Fibroblast of lung (primary cell): ENCODE data around the gene ARMH3. TPM values are rescaled to one million over a fixed set of nuclear protein-coding genes. Genes with fewer than 3 reads are reported as not detected.

ENCODE experiments used
- DNase-seq, 2 donors: peaks; one replicate each; pipeline versions ENCODE4 v3.0.0 to v3.0.0-alpha.2; 2010; ENCODE audit warnings: low read depth in 2 of 2
- H2AFZ ChIP-seq: 2 replicates; pipeline ENCODE4 v1.5.1; 2012; ENCODE audit warnings: low read length, control low read depth, inconsistent platforms
- H3K27ac ChIP-seq: 2 replicates; pipeline ENCODE4 v1.5.1; 2011; ENCODE audit warnings: low read length, control low read depth; ENCODE audit not compliant: insufficient read depth
- H3K27me3 ChIP-seq: 2 replicates; pipeline ENCODE4 v1.5.1; 2011; ENCODE audit warnings: mild to moderate bottlenecking, low read length; ENCODE audit not compliant: control insufficient read depth, insufficient read depth
- H3K36me3 ChIP-seq: 2 replicates; pipeline ENCODE4 v1.5.1; 2011; ENCODE audit warnings: low read length; ENCODE audit not compliant: control insufficient read depth, insufficient read depth
- H3K4me1 ChIP-seq: 2 replicates; pipeline ENCODE4 v1.5.1; 2011; ENCODE audit warnings: low read length; ENCODE audit not compliant: control insufficient read depth, insufficient read depth; ENCODE audit errors: extremely low read depth
- H3K4me2 ChIP-seq: 2 replicates; pipeline ENCODE4 v1.5.1; 2011; ENCODE audit warnings: low read length, control low read depth; ENCODE audit not compliant: insufficient read depth; ENCODE audit errors: extremely low read depth
- H3K4me3 ChIP-seq, 4 experiments: fragments of 200-600 bp in 1 of 4; sonication (generic) in 1 of 4; replicated peaks in 1 of 4; 2 replicates each; pipeline ENCODE4 v1.5.1; 2011 to 2016; ENCODE audit warnings: low read length in 4 of 4, low read depth in 3 of 4, mild to moderate bottlenecking in 3 of 4, control low read depth in 2 of 4, inconsistent platforms in 1 of 4, mixed read lengths in 1 of 4; ENCODE audit not compliant: insufficient read depth in 1 of 4; ENCODE audit errors: control extremely low read depth in 1 of 4
- H3K79me2 ChIP-seq: 2 replicates; pipeline ENCODE4 v1.5.1; 2012; ENCODE audit warnings: mild to moderate bottlenecking, low read length, inconsistent platforms; ENCODE audit not compliant: control insufficient read depth, insufficient read depth
- H3K9ac ChIP-seq: 2 replicates; pipeline ENCODE4 v1.5.1; 2011; ENCODE audit warnings: mild to moderate bottlenecking, low read length, control low read depth; ENCODE audit not compliant: insufficient read depth
- H3K9me3 ChIP-seq: 2 replicates; pipeline ENCODE4 v1.5.1; 2012; ENCODE audit warnings: low read depth, low read length; ENCODE audit not compliant: control insufficient read depth, insufficient read depth
- H4K20me1 ChIP-seq: 2 replicates; pipeline ENCODE4 v1.5.1; 2011; ENCODE audit warnings: low read length; ENCODE audit not compliant: control insufficient read depth, insufficient read depth; ENCODE audit errors: extremely low read depth
- CTCF ChIP-seq, 2 donors: IDR thresholded peaks in 1 of 2; conservative IDR thresholded peaks in 1 of 2; 1 replicate in 1 of 2; 2 replicates in 1 of 2; pipeline ENCODE4 v1.5.1; 2011 to 2012; ENCODE audit warnings: low read length in 2 of 2, control low read depth in 1 of 2, inconsistent platforms in 1 of 2, low read depth in 1 of 2, mild to moderate bottlenecking in 1 of 2
- EZH2 ChIP-seq: IDR thresholded peaks from 2 replicates; pipeline ENCODE4 v1.5.1; 2012; ENCODE audit warnings: low read length, control low read depth, mild to moderate bottlenecking; ENCODE audit errors: missing control alignments
- polyA plus RNA-seq, 2 donors: library from polyadenylated mRNA; depleted of rRNA in 1 of 2; stranded (reverse) in 1 of 2; unstranded in 1 of 2; fragments of >200 nt; gene quantifications; 2 replicates each; pipeline ENCODE4 v1.2.1, GENCODE V29; 2011 to 2012; ENCODE audit warnings: missing spikeins in 1 of 2
- total RNA-seq: library from RNA; depleted of rRNA; stranded (reverse); fragments of >200 nt; gene quantifications from 2 replicates; pipeline ENCODE4 v1.2.1, GENCODE V29; 2014

ARMH3 gene
- total and polyA plus RNA-seq, 2 donors (not counting 1 experiment from before 2014, with no cell fraction given), result 14.5 to 16.4 TPM

GRCh38 chr10:101997803-101998202 lies 58.2 kb downstream of the ARMH3 start:
- Histone ChIP-seq H3K9ac (no peak overlapping the region), H3K9me3 (no peaks in the 10 kb centered on the region), H3K36me3 (no peaks in the 10 kb centered on the region), H3K4me1 (peaks cover 3% of the 10 kb centered on the region), H3K27ac (no peak overlapping the region), H3K27me3 (no peaks in the 10 kb centered on the region), H3K79me2 (no peaks in the 10 kb centered on the region), H4K20me1 (no peaks in the 10 kb centered on the region), H2AFZ (no peak overlapping the region), H3K4me2 (no peak overlapping the region), H3K4me3 (no peak overlapping the region)
- DNase-seq, result peak; percentile 21 to 65
- TF ChIP-seq CTCF (conservative IDR thresholded peaks at IDR 0.05 in 1 of 2, IDR thresholded peaks at IDR 0.05 in 1 of 2; ENCODE audit: low read depth in 1 of 2, low read length in 2 of 2) (peak in 1 of 2 donors; percentile 3), EZH2 (no peak)

GRCh38 chr10:101995451-101996063 lies 60.4 kb downstream of the ARMH3 start:
- Histone ChIP-seq H2AFZ (no peak overlapping the region), H3K36me3 (peaks cover 4% of the 10 kb centered on the region), H3K4me2 (peak overlapping the region; percentile 13), H3K4me1 (peaks cover 3% of the 10 kb centered on the region), H4K20me1 (no peaks in the 10 kb centered on the region), H3K27me3 (no peaks in the 10 kb centered on the region), H3K9me3 (no peaks in the 10 kb centered on the region), H3K79me2 (no peaks in the 10 kb centered on the region), H3K9ac (no peak overlapping the region), H3K4me3 (no peak overlapping the region), H3K27ac (no peak overlapping the region)
- peak; percentile 69 to 83 for DNase-seq
- TF ChIP-seq EZH2 (no peak), CTCF (conservative IDR thresholded peaks at IDR 0.05 in 1 of 2, IDR thresholded peaks at IDR 0.05 in 1 of 2; ENCODE audit: low read depth in 1 of 2, low read length in 2 of 2) (no peak)

- Histone ChIP-seq H3K9ac (no peak overlapping the region), H3K4me2 (no peak overlapping the region), H3K4me3 (no peak overlapping the region), H3K4me1 (peaks cover 3% of the 10 kb centered on the region), H2AFZ (no peak overlapping the region), H3K27ac (no peak overlapping the region), H3K36me3 (peaks cover 4% of the 10 kb centered on the region), H3K79me2 (no peaks in the 10 kb centered on the region), H4K20me1 (no peaks in the 10 kb centered on the region), H3K27me3 (no peaks in the 10 kb centered on the region), H3K9me3 (no peaks in the 10 kb centered on the region)
- DNase-seq, result no peak
- TF ChIP-seq EZH2 (no peak), CTCF (conservative IDR thresholded peaks at IDR 0.05 in 1 of 2, IDR thresholded peaks at IDR 0.05 in 1 of 2; ENCODE audit: low read depth in 1 of 2, low read length in 2 of 2) (no peak)
Observed at GRCh38 chr10:101993651-101994200, 62.2 kb downstream of the ARMH3 start.
